ENCODE results near the gene FMNL2. TPM values are rescaled to one million over a fixed set of nuclear protein-coding genes. Genes with fewer than 3 reads are reported as not detected.

FMNL2 gene
- total and polyA plus RNA-seq, 4 donors: 18.8 to 81.4 (median 38.4) TPM

GRCh38 chr2:152555048-152555447, 220.1 kb downstream of the FMNL2 start:
- Histone ChIP-seq H3K36me3 (ENCODE audit: control insufficient read depth in 4 of 4, insufficient read depth in 4 of 4, low read length in 4 of 4) (peaks cover 0 to 3% (median 1%) of the 10 kb centered on the region in 4 donors), H3K4me1 (ENCODE audit: control insufficient read depth in 5 of 5, insufficient read depth in 5 of 5, low read length in 5 of 5) (no peaks in the 10 kb centered on the region), H3K9me3 (ENCODE audit: control insufficient read depth in 4 of 4, insufficient read depth in 3 of 4, low read length in 3 of 4) (no peaks in the 10 kb centered on the region), H3K27me3 (ENCODE audit: control insufficient read depth in 3 of 3, insufficient read depth in 3 of 3, low read length in 2 of 3) (no peaks in the 10 kb centered on the region), H3K4me3 (no peak overlapping the region), H3K9ac (ENCODE audit: insufficient read depth in 1 of 2, low read length in 2 of 2) (no peak overlapping the region), H3K27ac (ENCODE audit: low read depth in 1 of 2, low read length in 1 of 2) (no peak overlapping the region)
- DNase-seq: peak in 2 of 3 donors; percentile 48 to 55
- WGBS, 2 donors: 90 to 95% methylated on average over 2 of the region's 2 CpGs
- no peak for ATAC-seq (ENCODE audit: insufficient read depth, low FRiP score)
- no peak for TF ChIP-seq CTCF (IDR thresholded peaks at IDR 0.05; ENCODE audit: control extremely low read depth, extremely low read depth)

DNA sequence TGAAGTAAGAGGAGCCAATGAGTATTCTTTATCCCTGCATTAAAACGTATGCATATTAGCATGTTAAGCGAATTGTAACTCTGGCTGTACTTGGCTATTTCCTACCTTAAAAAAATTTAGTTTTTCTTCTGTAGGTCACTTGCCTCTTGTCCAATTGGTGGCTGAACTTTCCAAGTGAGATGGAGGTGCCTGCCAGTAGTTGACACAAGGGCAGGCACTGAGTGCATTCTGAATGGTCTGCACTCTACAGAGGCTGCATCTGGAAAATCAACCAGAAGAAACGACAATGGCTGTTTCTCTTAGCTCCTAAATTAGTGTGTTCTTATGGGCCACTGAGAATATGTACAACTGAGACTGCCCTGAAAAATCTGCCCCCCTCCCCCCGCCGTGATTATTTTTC, 221.5 kb downstream of the FMNL2 start:
- DNase-seq: no peak
- Histone ChIP-seq H3K27ac (ENCODE audit: low read depth in 1 of 2, low read length in 1 of 2) (no peak overlapping the region), H3K4me3 (no peak overlapping the region), H3K36me3 (ENCODE audit: control insufficient read depth in 4 of 4, insufficient read depth in 4 of 4, low read length in 4 of 4) (peaks cover 0 to 6% (median 0%) of the 10 kb centered on the region in 4 donors), H3K27me3 (ENCODE audit: control insufficient read depth in 3 of 3, insufficient read depth in 3 of 3, low read length in 2 of 3) (no peaks in the 10 kb centered on the region), H3K4me1 (ENCODE audit: control insufficient read depth in 5 of 5, insufficient read depth in 5 of 5, low read length in 5 of 5) (peaks cover 0 to 1% (median 0%) of the 10 kb centered on the region in 5 donors), H3K9ac (ENCODE audit: insufficient read depth in 1 of 2, low read length in 2 of 2) (no peak overlapping the region), H3K9me3 (ENCODE audit: control insufficient read depth in 4 of 4, insufficient read depth in 3 of 4, low read length in 3 of 4) (no peaks in the 10 kb centered on the region)
- TF ChIP-seq CTCF (IDR thresholded peaks at IDR 0.05; ENCODE audit: control extremely low read depth, extremely low read depth): no peak
- WGBS, 2 donors: 91 to 95% methylated on average over 5 of the region's 5 CpGs
- no peak for ATAC-seq (ENCODE audit: insufficient read depth, low FRiP score)

GRCh38 chr2:152557273-152557888, 222.4 kb downstream of the FMNL2 start:
- H3K9ac ChIP-seq (ENCODE audit: insufficient read depth in 1 of 2, low read length in 2 of 2): no peak overlapping the region
- no peak for TF ChIP-seq CTCF (IDR thresholded peaks at IDR 0.05; ENCODE audit: control extremely low read depth, extremely low read depth)
- peak in 2 of 3 donors; percentile 17 to 42 for DNase-seq
- H3K27ac ChIP-seq (ENCODE audit: low read depth in 1 of 2, low read length in 1 of 2): no peak overlapping the region
- H3K9me3 ChIP-seq (ENCODE audit: control insufficient read depth in 4 of 4, insufficient read depth in 3 of 4, low read length in 3 of 4): no peaks in the 10 kb centered on the region
- peaks cover 0 to 6% (median 0%) of the 10 kb centered on the region in 4 donors for H3K36me3 ChIP-seq (ENCODE audit: control insufficient read depth in 4 of 4, insufficient read depth in 4 of 4, low read length in 4 of 4)
- no peak for ATAC-seq (ENCODE audit: insufficient read depth, low FRiP score)
- H3K4me3 ChIP-seq: no peak overlapping the region
- H3K27me3 ChIP-seq (ENCODE audit: control insufficient read depth in 3 of 3, insufficient read depth in 3 of 3, low read length in 2 of 3): no peaks in the 10 kb centered on the region
- peaks cover 0 to 1% (median 0%) of the 10 kb centered on the region in 5 donors for H3K4me1 ChIP-seq (ENCODE audit: control insufficient read depth in 5 of 5, insufficient read depth in 5 of 5, low read length in 5 of 5)
- WGBS, 2 donors: 90 to 95% methylated on average over 4 of the region's 4 CpGs
